Activated CD4-positive, alpha-beta T cell treated with anti-CD3 and anti-CD28 coated beads, Interleukin-2, amount 50 U/mL, for 4 hours (primary cell): ENCODE results near the gene HECW1.
"Not testable (repeated sequence)": the region's sequence is repeated elsewhere in the genome, so short reads cannot be mapped to it uniquely, and the experiment has no call there.

Source experiments
- DNase-seq, 2 experiments: peaks; one replicate each; pipeline ENCODE4 v3.0.0-alpha.2; 2020

The HECW1 gene

GRCh38 chr7:43586251-43586900 lies 473.9 kb downstream of the HECW1 start:
- no peak for DNase-seq

GRCh38 chr7:43588477-43589132 lies 476.2 kb downstream of the HECW1 start:
- DNase-seq: no peak

- no peak for DNase-seq
Measured at GRCh38 chr7:43589133-43589478, 476.7 kb downstream of the HECW1 start.

- DNase-seq: no peak
Measured at GRCh38 chr7:43589728-43590127, 477.3 kb downstream of the HECW1 start.

GRCh38 chr7:43590862-43591557 lies 478.6 kb downstream of the HECW1 start:
- DNase-seq: no peak

GRCh38 chr7:43591558-43592180 lies 479.2 kb downstream of the HECW1 start:
- DNase-seq: no peak

GRCh38 chr7:43592326-43592725 lies 479.9 kb downstream of the HECW1 start:
- no peak for DNase-seq

- DNase-seq: no peak
Measured at GRCh38 chr7:43593010-43593409, 480.6 kb downstream of the HECW1 start.

- no peak for DNase-seq
Measured at GRCh38 chr7:43594020-43594419, 481.6 kb downstream of the HECW1 start.

- DNase-seq: not testable (repeated sequence)
Measured at GRCh38 chr7:43596426-43596825, 484.0 kb downstream of the HECW1 start.

GRCh38 chr7:43600056-43600455 lies 487.6 kb downstream of the HECW1 start:
- no peak for DNase-seq

GRCh38 chr7:43602256-43602655 lies 489.8 kb downstream of the HECW1 start:
- DNase-seq: no peak

- no peak for DNase-seq
Measured at GRCh38 chr7:43604251-43604650, 491.8 kb downstream of the HECW1 start.

- DNase-seq: no peak
Measured at GRCh38 chr7:43609097-43609496, 496.6 kb downstream of the HECW1 start.

- DNase-seq: no peak
Measured at GRCh38 chr7:43612128-43612527, 499.7 kb downstream of the HECW1 start.

- DNase-seq: no peak
Measured at GRCh38 chr7:43612599-43613589, 500.4 kb downstream of the HECW1 start.
